PC-9 (cell line): Measurements from ENCODE around the gene FCSK. TPM values are rescaled to one million over a fixed set of nuclear protein-coding genes. Genes with fewer than 3 reads are reported as not detected.

ENCODE experiments used
- BruUV-seq: library from RNA; stranded (reverse); fragments of 400-500 nt; replicated peaks from 2 replicates; lab custom pipeline; 2021; lab: Mats Ljungman, UMichigan
- CTCF ChIA-PET: fragments of 300-600 bp; sonication (Branson Sonifier 250); formaldehyde crosslinking; loops from one replicate; lab custom pipeline; 2022; ENCODE audit warnings: antibody characterized with exemption; lab: Charles Lee
- POLR2A ChIA-PET: fragments of 300-600 bp; sonication (Branson Sonifier 250); formaldehyde crosslinking; loops from one replicate; lab custom pipeline; 2022; ENCODE audit warnings: antibody characterized with exemption; ENCODE audit not compliant: unreplicated experiment; lab: Charles Lee
- DNase-seq, 2 experiments: peaks; one replicate each; pipeline versions ENCODE4 v3.0.0 to v3.0.0-alpha.2; 2015 to 2022; ENCODE audit warnings: mixed read lengths in 1 of 2
- H2AFZ ChIP-seq: fragments of 200-600 bp; sonication (generic); 2 replicates; pipeline ENCODE4 v1.8.1; 2017; ENCODE audit warnings: antibody characterized with exemption
- H3F3A ChIP-seq: fragments of 200-600 bp; sonication (generic); 2 replicates; pipeline ENCODE4 v1.8.1; 2017; ENCODE audit warnings: antibody characterized with exemption, mild to moderate bottlenecking, low read depth; ENCODE audit not compliant: insufficient read depth
- H3K27ac ChIP-seq: fragments of 200-600 bp; sonication (generic); 2 replicates; pipeline ENCODE4 v1.6.1; 2016; ENCODE audit warnings: mixed run types
- H3K27me3 ChIP-seq: fragments of 200-600 bp; sonication (generic); 2 replicates; pipeline ENCODE4 v1.6.1; 2016; ENCODE audit warnings: low read depth, mixed run types; ENCODE audit not compliant: insufficient read depth
- H3K36me3 ChIP-seq: fragments of 200-600 bp; sonication (generic); 2 replicates; pipeline ENCODE4 v1.6.1; 2016; ENCODE audit warnings: low read depth, mixed run types
- H3K4me1 ChIP-seq: fragments of 200-600 bp; sonication (generic); replicated peaks from 2 replicates; pipeline ENCODE4 v1.6.1; 2016; ENCODE audit warnings: mixed run types; ENCODE audit not compliant: insufficient read depth
- H3K4me2 ChIP-seq: fragments of 200-600 bp; sonication (generic); 2 replicates; pipeline ENCODE4 v1.6.1; 2017; ENCODE audit warnings: mixed run types
- H3K4me3 ChIP-seq: fragments of 200-600 bp; sonication (generic); 2 replicates; pipeline ENCODE4 v1.6.1; 2016; ENCODE audit warnings: mixed run types
- H3K79me2 ChIP-seq: fragments of 200-600 bp; sonication (generic); 2 replicates; pipeline ENCODE4 v1.6.1; 2017; ENCODE audit warnings: low read depth, mixed run types
- H3K9me2 ChIP-seq: fragments of 200-600 bp; sonication (generic); 2 replicates; pipeline ENCODE4 v1.8.1; 2017; ENCODE audit warnings: mild to moderate bottlenecking; ENCODE audit not compliant: insufficient read depth
- H3K9me3 ChIP-seq: fragments of 200-600 bp; sonication (generic); 2 replicates; pipeline ENCODE4 v1.8.1; 2016; ENCODE audit warnings: low read depth; ENCODE audit not compliant: insufficient read depth
- H4K20me1 ChIP-seq: fragments of 200-600 bp; sonication (generic); 2 replicates; pipeline ENCODE4 v1.8.1; 2017; ENCODE audit not compliant: insufficient read depth
- CTCF ChIP-seq: fragments of 200-600 bp; sonication (generic); conservative IDR thresholded peaks from 2 replicates; pipeline ENCODE4 v1.6.1; 2017; ENCODE audit warnings: mixed run types, antibody characterized with exemption, mild to moderate bottlenecking, moderate library complexity
- EZH2 ChIP-seq: fragments of 200-600 bp; sonication (generic); IDR thresholded peaks from 2 replicates; pipeline ENCODE4 v1.8.0; 2017; ENCODE audit warnings: antibody characterized with exemption, low read depth
- intact Hi-C: fragments of 100-400 bp; cut with micrococcal nuclease; formaldehyde crosslinking; loops from one replicate; pipeline ENCODE4 v1.10.0; 2022; ENCODE audit not compliant: unreplicated experiment
- total RNA-seq: library from RNA; stranded (reverse); gene quantifications from 2 replicates; pipeline ENCODE4 v1.2.3, GENCODE V29; 2021

FCSK gene
- total RNA-seq, 1 experiment from 2014 or later = 17.0 TPM

- CTCF ChIA-PET = no interaction called here
- H2AFZ ChIP-seq = peak overlapping the region; percentile 99
- no peaks in the 10 kb centered on the region for H4K20me1 ChIP-seq
- H3K4me3 ChIP-seq = peak overlapping the region; percentile 96
- H3K27ac ChIP-seq = peak overlapping the region; percentile 89
- no peaks in the 10 kb centered on the region for H3K27me3 ChIP-seq
- 0 out of 2 replicates have a peak, but pooled peaks cover 8% of the 10 kb centered on the region for H3K79me2 ChIP-seq
- intact Hi-C loops = no loop called here
- H3F3A ChIP-seq = peaks cover 5% of the 10 kb centered on the region; the same call in 1 of the 2 replicates
- POLR2A ChIA-PET = interaction anchor here (0.5 to 0.8 kb wide), 2 partner anchors 72 to 836 kb away, joined by 5 to 17 read pairs; partner anchors contain the start of gene CMTR2
- H3K4me1 ChIP-seq = peaks cover 14% of the 10 kb centered on the region
- H3K9me3 ChIP-seq = no peaks in the 10 kb centered on the region
- DNase-seq = no peak
- TF ChIP-seq EZH2 (no peak), CTCF (no peak)
- peak overlapping the region; percentile 96 for H3K4me2 ChIP-seq
- no peaks in the 10 kb centered on the region for H3K36me3 ChIP-seq
- BruUV-seq = no TSS peak
- no peaks in the 10 kb centered on the region for H3K9me2 ChIP-seq
These were observed 1.1 kb upstream of the FCSK start for GRCh38 chr16:70453117-70453891.

- H3K4me1 ChIP-seq = peaks cover 14% of the 10 kb centered on the region
- CTCF ChIA-PET = no interaction called here
- peak overlapping the region; percentile 96 for H3K4me2 ChIP-seq
- H3K9me2 ChIP-seq = no peaks in the 10 kb centered on the region
- no TSS peak for BruUV-seq
- no peaks in the 10 kb centered on the region for H3K27me3 ChIP-seq
- H4K20me1 ChIP-seq = no peaks in the 10 kb centered on the region
- no peak for DNase-seq
- 0 out of 2 replicates have a peak, but pooled peaks cover 8% of the 10 kb centered on the region for H3K79me2 ChIP-seq
- TF ChIP-seq EZH2 = no peak
- no peak for TF ChIP-seq CTCF
- peak overlapping the region; percentile 89 for H3K27ac ChIP-seq
- POLR2A ChIA-PET = interaction anchor here (0.5 to 0.8 kb wide), 2 partner anchors 73 to 835 kb away, joined by 5 to 17 read pairs; partner anchors contain the start of gene CMTR2
- peak overlapping the region; percentile 96 for H3K4me3 ChIP-seq
- H3F3A ChIP-seq = peaks cover 5% of the 10 kb centered on the region; the same call in 1 of the 2 replicates
- H2AFZ ChIP-seq = peak overlapping the region; percentile 99
- no peaks in the 10 kb centered on the region for H3K36me3 ChIP-seq
- H3K9me3 ChIP-seq = no peaks in the 10 kb centered on the region
- intact Hi-C loops = loop anchor here (1.0 to 2.0 kb wide), 3 partner anchors 15 to 73 kb away; partner anchors contain the start of gene ST3GAL2
These were observed 538 bp upstream of the FCSK start for GRCh38 chr16:70453892-70454221.

- no peak overlapping the region for H3K27ac ChIP-seq
- POLR2A ChIA-PET = interaction anchor here (0.6 kb wide), 1 partner anchor 75 kb away, joined by 3 read pairs; no protein-coding TSS in a partner anchor
- H2AFZ ChIP-seq = no peak overlapping the region
- peak overlapping the region; percentile 96 for H3K4me2 ChIP-seq
- 0 out of 2 replicates have a peak, but pooled peaks cover 8% of the 10 kb centered on the region for H3K79me2 ChIP-seq
- no peaks in the 10 kb centered on the region for H3K9me2 ChIP-seq
- H3K4me3 ChIP-seq = peak overlapping the region; percentile 96; the same call in 1 of the 2 replicates
- no peaks in the 10 kb centered on the region for H4K20me1 ChIP-seq
- H3K36me3 ChIP-seq = no peaks in the 10 kb centered on the region
- BruUV-seq = no TSS peak
- DNase-seq = no peak
- CTCF ChIA-PET = no interaction called here
- H3K4me1 ChIP-seq = peaks cover 14% of the 10 kb centered on the region
- TF ChIP-seq CTCF = no peak
- TF ChIP-seq EZH2 = no peak
- intact Hi-C loops = loop anchor here (2.0 kb wide), 2 partner anchors 17 to 75 kb away; partner anchors contain the start of gene ST3GAL2
- no peaks in the 10 kb centered on the region for H3K9me3 ChIP-seq
- H3F3A ChIP-seq = peaks cover 5% of the 10 kb centered on the region; the same call in 1 of the 2 replicates
- H3K27me3 ChIP-seq = no peaks in the 10 kb centered on the region
These were observed 1.5 kb downstream of the FCSK start for GRCh38 chr16:70455910-70456309.
